ENCODE results near the gene TATDN3.
A peak's percentile ranks its signal among the peaks of the same experiment; 100 is the strongest.
"Not testable (repeated sequence)": the region's sequence is repeated elsewhere in the genome, so short reads cannot be mapped to it uniquely, and the experiment has no call there.

TATDN3 gene, protein sequence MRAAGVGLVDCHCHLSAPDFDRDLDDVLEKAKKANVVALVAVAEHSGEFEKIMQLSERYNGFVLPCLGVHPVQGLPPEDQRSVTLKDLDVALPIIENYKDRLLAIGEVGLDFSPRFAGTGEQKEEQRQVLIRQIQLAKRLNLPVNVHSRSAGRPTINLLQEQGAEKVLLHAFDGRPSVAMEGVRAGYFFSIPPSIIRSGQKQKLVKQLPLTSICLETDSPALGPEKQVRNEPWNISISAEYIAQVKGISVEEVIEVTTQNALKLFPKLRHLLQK

GRCh38 chr1:212791676-212792395, at the start of gene TATDN3, which contains the start of gene NSL1:
Gene TATDN3 (plus strand): TSS chr1:212791894. CDS start chr1:212791922, 28 bp downstream.
Gene NSL1 (minus strand): TSS chr1:212791777. CDS start chr1:212791763, 14 bp downstream.
- FAIRE-seq = no peak

- no peak for FAIRE-seq
Measured at GRCh38 chr1:212743901-212744475, 47.7 kb upstream of the TATDN3 start.

DNA sequence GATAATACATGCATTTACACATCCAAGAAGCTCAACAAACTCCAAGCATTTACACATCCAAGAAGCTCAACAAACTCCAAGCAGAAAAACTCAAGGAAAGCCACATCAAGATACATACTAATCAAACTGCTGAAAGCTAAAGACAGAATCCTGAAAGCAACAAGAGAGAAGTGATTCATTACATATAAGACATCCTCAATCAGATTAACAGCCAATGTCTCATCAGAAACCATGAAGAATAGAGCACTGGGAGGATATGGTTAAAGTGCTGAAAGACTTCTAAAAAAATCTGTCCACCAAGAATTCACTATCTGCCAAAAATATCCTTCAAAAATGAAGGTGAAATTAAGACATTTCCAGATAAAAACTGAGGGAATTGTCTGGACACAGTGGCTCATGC, 46.4 kb upstream of the TATDN3 start:
- FAIRE-seq = no peak

DNA sequence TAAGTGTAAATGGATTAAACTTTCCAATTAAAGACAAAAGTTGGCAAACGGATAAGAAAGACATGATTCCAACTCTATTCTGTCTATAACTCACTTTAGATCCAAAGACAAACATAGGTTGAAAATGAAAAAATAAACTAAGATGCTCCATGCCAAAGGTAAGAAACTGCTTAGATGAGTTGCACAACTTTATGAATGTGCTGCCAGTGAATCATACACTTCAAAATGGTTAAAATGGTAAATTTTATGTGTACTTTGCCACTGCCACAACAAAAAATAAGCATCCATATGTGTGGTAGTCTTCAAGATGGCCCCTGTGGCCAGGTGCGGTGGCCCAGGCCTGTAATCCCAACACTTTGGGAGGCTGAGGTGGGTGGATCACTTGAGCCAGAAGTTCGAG, 45.1 kb upstream of the TATDN3 start:
- no peak for FAIRE-seq

DNA sequence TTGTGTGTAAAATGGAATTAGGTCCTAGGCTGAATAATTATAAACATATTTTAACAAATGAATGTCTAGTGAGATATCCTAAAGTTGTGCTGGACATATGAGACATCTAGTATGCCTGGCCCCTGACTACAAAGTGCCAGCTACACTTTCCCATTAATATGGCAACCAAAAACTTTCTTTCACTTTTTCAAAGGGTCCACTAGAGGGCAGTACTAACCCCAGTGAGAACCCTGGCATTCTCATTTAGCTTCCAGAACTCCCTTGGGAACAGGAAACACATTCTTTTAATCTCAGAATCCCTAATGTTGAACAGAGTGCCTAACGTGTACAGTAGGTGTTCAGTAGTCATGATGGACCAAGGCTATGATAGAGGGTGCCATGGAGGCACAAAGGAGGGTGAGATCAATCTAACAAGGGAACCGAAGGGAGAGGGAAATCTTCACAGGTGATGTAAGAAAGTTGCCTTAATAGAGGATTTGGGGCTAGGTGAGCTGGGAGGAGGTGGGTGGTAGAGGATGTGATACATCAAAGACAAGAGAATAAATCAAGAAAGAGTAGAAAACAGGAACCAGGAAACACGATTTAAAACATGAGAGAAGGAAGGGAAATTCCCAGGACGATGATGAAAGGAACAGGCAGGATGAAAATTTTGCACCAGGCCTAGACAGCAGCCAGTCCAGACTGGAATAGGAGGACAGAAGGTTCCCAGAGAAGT, 41.7 kb upstream of the TATDN3 start:
- FAIRE-seq = peak; percentile 89

- FAIRE-seq = no peak
Measured at GRCh38 chr1:212752252-212752933, 39.3 kb upstream of the TATDN3 start.

DNA sequence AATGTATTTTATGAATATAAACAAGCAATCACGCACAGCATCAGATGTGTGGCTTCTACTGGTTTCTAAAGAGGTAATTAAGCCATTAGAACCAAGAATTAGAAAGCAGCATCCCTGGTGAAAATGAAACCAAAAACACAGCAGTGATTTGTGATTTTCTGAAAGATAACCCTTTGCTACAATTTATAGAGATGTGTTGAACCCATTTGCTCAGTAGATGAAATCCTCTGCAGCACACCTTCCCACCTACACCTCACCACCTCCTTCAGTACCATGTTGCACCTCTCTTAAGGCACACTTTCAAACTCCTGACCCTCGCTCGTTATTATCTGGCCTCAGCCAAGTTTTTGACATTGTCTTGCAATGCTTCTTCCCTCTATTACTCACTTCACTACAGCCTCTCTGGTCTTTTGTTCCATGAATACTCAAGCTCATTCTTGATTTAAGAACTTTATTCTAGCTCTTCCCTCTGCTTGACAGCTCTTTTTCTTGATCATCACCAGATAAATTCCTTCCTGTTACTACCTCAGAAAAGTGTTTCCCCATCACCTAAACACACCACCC, 38.7 kb upstream of the TATDN3 start:
- FAIRE-seq = no peak

DNA sequence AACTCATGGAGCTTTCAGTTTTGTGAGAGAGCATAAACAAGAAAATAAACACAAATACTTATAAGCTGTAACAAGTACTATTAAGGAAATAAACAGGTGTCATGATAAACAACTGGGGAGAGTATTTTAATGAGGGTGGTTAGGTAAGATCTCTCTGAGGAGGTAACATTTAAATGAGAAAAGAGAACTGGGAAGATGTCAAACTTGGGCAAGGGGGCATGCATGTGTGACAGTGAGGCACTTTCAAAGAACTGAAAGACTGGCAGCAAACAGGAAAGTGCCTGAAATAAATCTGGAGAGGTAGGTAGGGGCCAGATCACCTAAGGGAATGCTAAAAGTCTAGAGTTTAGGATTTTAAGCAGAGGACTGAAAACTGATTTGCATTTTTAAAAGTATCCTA, 37.9 kb upstream of the TATDN3 start:
- FAIRE-seq = no peak

- no peak for FAIRE-seq
Measured at GRCh38 chr1:212754193-212754592, 37.5 kb upstream of the TATDN3 start.

DNA sequence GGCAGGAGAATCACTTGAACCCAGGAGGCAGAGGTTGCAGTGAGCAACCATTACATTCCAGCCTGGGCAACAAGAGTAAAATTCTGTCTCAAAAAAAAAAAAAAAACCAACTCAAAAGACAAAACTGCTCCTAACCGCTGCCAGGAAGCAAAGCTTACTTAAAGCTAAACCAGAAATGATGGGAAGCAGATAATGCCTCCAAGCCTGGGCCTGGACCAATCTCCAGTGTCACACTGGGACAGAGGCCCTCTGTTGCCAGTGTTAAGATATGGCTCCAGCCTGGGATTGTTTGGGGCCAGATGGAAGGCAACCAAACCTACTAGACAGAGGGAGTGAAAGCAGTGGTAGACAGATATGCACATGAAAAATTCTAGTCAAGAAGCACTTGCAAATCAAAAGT, 37.0 kb upstream of the TATDN3 start:
- FAIRE-seq = no peak

DNA sequence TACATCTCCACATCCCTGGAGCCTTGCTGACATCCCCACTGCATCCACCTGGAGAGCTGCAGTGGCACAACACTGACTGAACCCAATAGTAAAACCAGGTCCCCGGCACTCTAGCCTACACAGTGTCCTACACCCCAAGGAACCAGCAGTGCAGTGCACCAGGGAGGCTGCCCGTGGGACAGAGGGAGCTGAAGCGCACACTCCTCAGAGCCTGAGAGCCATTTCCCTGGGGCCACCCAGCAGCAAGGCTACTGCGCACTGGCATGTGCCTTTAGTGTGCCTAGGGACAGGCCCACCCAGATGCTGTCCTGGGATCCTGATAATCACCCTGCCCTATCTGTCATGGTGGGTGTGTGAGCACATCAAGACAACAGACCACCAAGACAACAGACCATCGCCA, 32.0 kb upstream of the TATDN3 start:
- FAIRE-seq = no peak

- no peak for FAIRE-seq
Measured at GRCh38 chr1:212760126-212760823, 31.4 kb upstream of the TATDN3 start.

DNA sequence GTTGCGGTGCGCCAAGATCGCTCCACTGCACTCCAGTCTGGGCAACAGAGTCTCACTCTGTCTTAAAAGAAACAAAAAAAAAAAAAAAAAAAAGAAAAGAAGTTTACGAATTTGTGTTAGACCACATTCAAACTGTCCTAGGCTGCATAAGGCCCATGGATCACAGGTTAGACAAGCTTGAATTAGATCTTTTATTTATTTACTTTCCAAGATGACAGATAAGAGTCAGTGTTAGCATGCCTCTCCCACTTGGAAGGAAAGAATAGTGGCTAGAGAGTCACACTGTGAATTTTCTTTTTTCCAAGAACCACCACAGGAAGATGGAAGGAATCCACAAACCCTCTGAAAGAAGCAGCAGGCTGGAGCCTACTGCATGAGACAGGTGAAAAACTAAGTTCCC, 29.5 kb upstream of the TATDN3 start:
- FAIRE-seq = no peak

GRCh38 chr1:212762839-212763238, 28.9 kb upstream of the TATDN3 start:
- FAIRE-seq = no peak

GRCh38 chr1:212764718-212765281, 26.9 kb upstream of the TATDN3 start:
- FAIRE-seq = not testable (repeated sequence)

DNA sequence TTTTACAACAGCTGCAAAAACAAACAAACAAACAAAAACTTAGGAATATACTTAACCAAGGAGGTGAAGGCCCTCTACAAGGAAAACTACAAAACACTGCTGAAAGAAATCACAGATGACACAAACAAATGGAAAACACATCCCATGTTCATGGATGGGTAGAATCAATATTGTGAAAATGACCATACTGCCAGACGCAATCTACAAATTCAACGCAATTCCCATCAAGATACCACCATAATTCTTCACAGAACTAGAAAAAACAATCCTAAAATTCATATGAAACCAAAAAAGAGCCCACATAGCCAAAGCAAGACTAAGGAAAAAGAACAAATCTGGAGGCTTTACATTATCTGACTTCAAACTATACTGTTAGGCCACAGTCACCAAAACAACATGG, 24.9 kb upstream of the TATDN3 start:
- FAIRE-seq = not testable (repeated sequence)

DNA sequence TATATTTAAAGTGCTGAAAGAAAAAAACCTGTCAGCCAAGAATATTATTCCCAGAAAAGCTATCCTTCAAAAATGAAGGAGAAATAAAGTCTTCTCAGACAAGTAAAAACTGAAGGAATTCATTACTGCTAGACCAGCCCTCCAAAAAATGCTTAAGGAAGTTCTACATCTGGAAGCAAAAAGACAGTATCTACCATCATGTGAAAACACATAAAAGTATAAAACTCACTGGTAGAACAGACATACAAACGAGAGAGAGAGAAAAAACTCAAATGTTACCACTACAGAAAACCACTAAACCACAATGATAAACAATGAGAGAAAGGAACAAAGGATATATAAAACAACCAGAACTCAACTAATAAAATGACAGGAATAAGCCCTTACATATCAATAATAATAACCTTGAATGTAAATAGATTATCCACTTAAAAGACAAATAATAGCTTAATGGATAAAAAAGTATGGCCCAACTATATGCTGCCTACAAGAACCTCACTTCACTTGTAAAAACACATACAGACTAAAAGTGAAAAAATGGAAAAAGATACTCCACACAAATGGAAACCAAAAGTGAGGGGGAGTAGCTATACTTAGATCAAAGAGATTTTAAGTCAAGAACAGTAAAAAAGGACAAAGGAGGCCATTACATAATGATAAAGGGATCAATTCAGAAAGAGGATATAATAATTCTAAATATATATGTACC, 22.1 kb upstream of the TATDN3 start:
- no peak for FAIRE-seq

GRCh38 chr1:212771341-212771740, 20.4 kb upstream of the TATDN3 start:
- no peak for FAIRE-seq

GRCh38 chr1:212773011-212773410, 18.7 kb upstream of the TATDN3 start:
- no peak for FAIRE-seq

DNA sequence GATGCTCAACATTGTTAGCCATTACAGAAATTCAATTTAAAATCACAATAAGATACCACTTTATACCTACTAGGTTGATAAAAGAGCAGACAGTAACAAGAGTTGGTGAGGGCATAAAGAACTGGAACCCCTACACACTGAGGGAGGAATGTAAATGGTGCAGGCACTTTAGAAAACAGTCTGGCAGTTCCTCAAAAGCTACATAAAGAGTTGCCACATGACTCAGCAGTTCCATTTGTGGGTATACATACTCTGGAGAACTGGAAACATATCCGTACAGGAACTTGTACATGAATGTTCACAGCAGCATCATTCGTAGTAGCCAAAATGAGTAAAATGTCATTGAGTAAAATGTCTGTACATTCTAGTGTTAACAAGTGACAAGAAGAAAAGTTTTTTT, 17.1 kb upstream of the TATDN3 start:
- FAIRE-seq = peak; percentile 39

DNA sequence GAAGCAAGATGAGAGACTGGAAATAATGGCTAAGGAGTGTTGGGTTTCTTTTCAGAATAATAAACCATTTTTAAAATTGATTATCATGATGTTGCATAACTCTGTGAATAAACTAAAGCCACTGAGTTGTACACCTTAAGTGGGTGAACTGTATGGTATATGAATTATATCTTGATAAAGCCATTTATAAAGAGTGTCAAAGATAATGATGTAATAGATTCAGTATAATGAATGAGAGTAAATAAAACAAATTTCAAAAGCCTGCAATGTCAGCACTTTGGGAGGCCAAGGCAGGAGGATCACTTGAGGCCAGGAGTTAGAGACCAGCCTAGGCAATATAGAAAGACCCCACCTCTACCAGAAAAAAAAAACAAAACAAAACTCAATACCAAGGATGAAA, 16.5 kb upstream of the TATDN3 start:
- peak; percentile 17 for FAIRE-seq
